B cell (primary cell): ENCODE data around the gene ERBB4.

Experiments used
- EZH2 ChIP-seq: IDR thresholded peaks from 2 replicates; pipeline ENCODE4 v1.6.1; 2012; ENCODE audit warnings: borderline replicate concordance, low read depth, mild to moderate bottlenecking, moderate library complexity, low read length; ENCODE audit not compliant: insufficient read depth, poor library complexity, severe bottlenecking
- TF ChIP-seq, protein P1 (sequence below): fragments of 200-600 bp; IDR thresholded peaks from one replicate; pipeline ENCODE4 v1.8.0; 2022; ENCODE audit warnings: antibody characterized with exemption, mild to moderate bottlenecking

DNA sequence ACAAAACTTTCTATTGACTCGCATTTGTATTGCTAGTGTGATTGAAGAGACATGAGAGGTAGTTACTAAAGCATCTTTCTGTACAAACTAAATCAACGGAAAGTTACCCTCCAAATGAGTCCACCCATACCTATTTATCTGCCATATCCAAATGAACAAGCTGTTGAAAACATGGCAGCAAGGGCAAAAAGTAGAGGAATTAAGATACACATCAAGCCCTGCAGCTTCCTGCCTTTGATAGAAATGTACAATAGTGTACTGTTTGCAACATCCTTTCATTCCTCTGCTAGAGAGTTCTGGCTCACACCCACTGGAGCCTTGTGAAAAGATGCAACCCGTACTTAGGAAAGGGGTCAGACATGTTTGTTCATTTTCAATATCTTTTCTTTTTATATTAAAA is 122.5 kb downstream of the ERBB4 start:
- TF ChIP-seq, protein P1, sequence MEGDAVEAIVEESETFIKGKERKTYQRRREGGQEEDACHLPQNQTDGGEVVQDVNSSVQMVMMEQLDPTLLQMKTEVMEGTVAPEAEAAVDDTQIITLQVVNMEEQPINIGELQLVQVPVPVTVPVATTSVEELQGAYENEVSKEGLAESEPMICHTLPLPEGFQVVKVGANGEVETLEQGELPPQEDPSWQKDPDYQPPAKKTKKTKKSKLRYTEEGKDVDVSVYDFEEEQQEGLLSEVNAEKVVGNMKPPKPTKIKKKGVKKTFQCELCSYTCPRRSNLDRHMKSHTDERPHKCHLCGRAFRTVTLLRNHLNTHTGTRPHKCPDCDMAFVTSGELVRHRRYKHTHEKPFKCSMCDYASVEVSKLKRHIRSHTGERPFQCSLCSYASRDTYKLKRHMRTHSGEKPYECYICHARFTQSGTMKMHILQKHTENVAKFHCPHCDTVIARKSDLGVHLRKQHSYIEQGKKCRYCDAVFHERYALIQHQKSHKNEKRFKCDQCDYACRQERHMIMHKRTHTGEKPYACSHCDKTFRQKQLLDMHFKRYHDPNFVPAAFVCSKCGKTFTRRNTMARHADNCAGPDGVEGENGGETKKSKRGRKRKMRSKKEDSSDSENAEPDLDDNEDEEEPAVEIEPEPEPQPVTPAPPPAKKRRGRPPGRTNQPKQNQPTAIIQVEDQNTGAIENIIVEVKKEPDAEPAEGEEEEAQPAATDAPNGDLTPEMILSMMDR = no peak
- no peak for TF ChIP-seq EZH2
